ENCODE results near the gene CLASRP.

DNA sequence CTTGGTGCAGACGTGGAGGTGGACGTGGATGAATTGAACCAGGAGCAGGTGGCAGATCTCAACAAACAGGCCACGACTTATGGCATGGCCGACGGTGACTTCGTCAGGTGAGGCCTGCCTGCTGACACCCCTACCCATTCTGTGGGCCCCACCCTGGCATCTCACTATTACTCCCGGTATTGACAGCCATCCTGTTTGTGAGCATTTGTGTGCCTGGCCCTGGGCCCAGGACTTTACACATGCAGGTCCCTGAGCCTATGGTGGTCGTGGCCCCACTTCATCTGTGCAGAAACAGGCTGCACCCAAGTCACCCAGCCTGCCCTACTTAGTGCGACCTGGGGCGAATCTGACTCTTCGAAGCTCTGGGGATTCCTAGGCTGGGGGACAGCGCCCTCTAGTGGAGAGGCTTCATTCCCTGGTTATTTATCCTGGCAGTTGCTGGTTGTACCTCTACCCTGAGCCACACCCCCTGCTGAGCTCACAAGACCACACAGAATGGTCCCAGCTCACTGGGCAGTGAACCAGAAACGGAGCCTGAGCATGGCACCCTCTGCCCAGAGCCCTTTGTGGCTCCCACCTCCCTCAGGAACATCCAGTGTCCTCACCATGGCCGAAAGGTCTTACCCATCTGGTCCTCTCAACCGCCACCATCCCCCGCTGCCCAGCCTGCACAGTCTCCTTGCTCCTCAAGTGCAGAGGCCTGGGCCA, 20.6 kb downstream of the CLASRP start:
- TF ChIP-seq, protein P1, sequence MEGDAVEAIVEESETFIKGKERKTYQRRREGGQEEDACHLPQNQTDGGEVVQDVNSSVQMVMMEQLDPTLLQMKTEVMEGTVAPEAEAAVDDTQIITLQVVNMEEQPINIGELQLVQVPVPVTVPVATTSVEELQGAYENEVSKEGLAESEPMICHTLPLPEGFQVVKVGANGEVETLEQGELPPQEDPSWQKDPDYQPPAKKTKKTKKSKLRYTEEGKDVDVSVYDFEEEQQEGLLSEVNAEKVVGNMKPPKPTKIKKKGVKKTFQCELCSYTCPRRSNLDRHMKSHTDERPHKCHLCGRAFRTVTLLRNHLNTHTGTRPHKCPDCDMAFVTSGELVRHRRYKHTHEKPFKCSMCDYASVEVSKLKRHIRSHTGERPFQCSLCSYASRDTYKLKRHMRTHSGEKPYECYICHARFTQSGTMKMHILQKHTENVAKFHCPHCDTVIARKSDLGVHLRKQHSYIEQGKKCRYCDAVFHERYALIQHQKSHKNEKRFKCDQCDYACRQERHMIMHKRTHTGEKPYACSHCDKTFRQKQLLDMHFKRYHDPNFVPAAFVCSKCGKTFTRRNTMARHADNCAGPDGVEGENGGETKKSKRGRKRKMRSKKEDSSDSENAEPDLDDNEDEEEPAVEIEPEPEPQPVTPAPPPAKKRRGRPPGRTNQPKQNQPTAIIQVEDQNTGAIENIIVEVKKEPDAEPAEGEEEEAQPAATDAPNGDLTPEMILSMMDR (IDR thresholded peaks at IDR 0.05; ENCODE audit: insufficient read depth, low read length): peak; percentile 92
- TF ChIP-seq, protein P2, sequence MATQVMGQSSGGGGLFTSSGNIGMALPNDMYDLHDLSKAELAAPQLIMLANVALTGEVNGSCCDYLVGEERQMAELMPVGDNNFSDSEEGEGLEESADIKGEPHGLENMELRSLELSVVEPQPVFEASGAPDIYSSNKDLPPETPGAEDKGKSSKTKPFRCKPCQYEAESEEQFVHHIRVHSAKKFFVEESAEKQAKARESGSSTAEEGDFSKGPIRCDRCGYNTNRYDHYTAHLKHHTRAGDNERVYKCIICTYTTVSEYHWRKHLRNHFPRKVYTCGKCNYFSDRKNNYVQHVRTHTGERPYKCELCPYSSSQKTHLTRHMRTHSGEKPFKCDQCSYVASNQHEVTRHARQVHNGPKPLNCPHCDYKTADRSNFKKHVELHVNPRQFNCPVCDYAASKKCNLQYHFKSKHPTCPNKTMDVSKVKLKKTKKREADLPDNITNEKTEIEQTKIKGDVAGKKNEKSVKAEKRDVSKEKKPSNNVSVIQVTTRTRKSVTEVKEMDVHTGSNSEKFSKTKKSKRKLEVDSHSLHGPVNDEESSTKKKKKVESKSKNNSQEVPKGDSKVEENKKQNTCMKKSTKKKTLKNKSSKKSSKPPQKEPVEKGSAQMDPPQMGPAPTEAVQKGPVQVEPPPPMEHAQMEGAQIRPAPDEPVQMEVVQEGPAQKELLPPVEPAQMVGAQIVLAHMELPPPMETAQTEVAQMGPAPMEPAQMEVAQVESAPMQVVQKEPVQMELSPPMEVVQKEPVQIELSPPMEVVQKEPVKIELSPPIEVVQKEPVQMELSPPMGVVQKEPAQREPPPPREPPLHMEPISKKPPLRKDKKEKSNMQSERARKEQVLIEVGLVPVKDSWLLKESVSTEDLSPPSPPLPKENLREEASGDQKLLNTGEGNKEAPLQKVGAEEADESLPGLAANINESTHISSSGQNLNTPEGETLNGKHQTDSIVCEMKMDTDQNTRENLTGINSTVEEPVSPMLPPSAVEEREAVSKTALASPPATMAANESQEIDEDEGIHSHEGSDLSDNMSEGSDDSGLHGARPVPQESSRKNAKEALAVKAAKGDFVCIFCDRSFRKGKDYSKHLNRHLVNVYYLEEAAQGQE (IDR thresholded peaks at IDR 0.05; ENCODE audit: insufficient replicate concordance, low read depth): no peak

Data from HL-60 (cell line).